A172 (cell line): ENCODE measurements around the gene MCM9. TPM values are rescaled to one million over a fixed set of nuclear protein-coding genes. Genes with fewer than 3 reads are reported as not detected.
"Not testable (repeated sequence)": the region's sequence is repeated elsewhere in the genome, so short reads cannot be mapped to it uniquely, and the experiment has no call there.

Experiments
- DNase-seq: peaks from one replicate; pipeline ENCODE4 v3.0.0-alpha.2; 2015; ENCODE audit warnings: low spot score
- total RNA-seq: library from RNA; depleted of rRNA; stranded (reverse); fragments of >200 nt; shearing (Covaris generic); gene quantifications from 2 replicates; pipeline ENCODE4 v1.2.3, GENCODE V29; 2014; rRNA removed

Gene MCM9
- total RNA-seq, 1 experiment from 2014 or later, result 5.1 TPM

- no peak for DNase-seq
Measured at GRCh38 chr6:118770112-118770788, 164.7 kb downstream of the MCM9 start.

DNA sequence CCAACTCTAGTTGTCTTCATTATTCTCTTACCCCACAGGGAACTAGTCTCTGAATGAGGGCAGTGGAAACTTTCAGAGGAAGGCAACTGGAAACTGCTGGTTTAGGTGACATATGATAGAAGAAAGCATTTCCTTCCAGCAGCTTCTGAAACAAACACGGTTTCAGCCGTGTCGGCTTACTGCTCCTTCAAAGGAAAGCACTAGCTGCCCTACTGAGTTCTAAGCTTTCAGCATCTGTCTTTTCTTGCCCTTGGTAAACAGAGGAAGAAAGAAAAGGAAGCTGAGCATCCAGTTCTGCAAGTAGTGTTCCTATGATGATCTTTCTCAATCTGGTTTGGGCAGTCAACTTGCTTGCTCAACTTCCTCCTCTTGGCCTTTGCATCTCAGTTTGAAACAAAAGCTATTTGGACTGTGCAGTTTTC lies 166.0 kb downstream of the MCM9 start:
- no peak for DNase-seq

GRCh38 chr6:118768441-118768840 lies 166.5 kb downstream of the MCM9 start:
- no peak for DNase-seq

DNA sequence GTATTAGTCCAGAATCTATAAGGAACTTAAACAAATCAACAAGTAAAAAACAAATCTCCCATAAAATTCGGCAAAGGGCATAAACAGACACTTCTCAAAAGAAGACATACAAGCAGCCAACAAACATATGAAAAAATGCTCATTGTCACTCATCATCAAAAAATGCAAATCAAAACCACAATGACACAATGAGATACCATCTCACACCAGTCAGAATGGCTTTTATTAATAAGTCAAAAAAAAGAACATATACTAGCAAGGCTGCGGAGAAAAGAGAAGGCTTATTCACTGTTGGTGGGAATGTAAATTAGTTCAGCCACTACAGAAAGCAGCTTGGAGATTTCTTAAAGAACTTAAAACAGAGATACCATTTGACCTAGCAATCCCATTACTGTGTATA lies 169.6 kb downstream of the MCM9 start:
- not testable (repeated sequence) for DNase-seq

- no peak for DNase-seq
Measured at GRCh38 chr6:118764766-118765165, 170.2 kb downstream of the MCM9 start.

Other genes starting within 250 kb of the MCM9 start
- gene ASF1A, start 41.0 kb downstream of the MCM9 start, total RNA-seq, result 46.9 and 54.8 TPM in 2 replicates
- 3.1 and 4.6 TPM in 2 replicates for gene FAM184A, start 143.5 kb upstream of the MCM9 start, total RNA-seq